NCI-H146 treated with DMSO at 0.1 percent for 48 hours (cell line): ENCODE data around the gene STRIP1.

Experiments
- DNase-seq: peaks from one replicate; lab custom pipeline; 2025; ENCODE audit not compliant: unreplicated experiment; lab: John Stamatoyannopoulos, UW

Gene STRIP1

DNA sequence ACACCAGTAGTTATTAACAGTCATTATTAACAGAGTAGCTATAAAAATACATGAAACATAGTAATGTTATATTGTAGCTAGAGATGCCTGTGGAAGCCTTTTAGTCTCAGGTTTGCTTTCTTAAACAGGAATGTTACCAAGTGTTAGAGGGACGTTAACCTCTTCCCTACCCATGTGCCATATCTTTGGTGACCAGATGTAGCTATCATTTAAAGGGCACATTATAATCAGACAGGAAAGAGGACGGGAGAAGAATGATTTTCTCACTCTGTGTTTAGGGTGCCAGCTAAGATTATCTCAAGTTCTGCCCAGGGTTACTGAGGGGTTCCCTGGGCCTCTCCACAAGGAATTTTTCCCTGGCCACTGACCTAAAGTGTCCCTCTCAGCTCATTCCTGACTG, 57.0 kb downstream of the STRIP1 start:
- DNase-seq: no peak

DNA sequence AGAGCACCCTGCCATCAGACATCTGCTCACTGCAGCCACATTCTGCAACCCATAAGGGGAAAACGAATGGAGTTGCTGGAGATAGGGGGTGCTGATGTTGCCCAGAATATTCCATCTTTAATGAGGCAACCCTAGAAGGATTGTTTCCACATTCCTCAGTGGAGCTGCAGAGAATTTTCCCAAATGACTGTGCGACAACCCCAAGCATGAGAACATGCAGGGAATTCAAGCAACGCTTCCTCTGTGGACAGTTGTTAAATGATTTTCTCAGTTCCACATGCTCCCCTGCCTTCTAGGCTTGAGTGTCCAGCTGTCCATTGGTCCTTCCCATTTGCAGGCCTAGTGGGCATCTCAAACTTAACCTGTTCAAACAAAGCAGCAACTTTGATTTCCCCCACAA, 57.4 kb downstream of the STRIP1 start:
- DNase-seq: no peak

DNA sequence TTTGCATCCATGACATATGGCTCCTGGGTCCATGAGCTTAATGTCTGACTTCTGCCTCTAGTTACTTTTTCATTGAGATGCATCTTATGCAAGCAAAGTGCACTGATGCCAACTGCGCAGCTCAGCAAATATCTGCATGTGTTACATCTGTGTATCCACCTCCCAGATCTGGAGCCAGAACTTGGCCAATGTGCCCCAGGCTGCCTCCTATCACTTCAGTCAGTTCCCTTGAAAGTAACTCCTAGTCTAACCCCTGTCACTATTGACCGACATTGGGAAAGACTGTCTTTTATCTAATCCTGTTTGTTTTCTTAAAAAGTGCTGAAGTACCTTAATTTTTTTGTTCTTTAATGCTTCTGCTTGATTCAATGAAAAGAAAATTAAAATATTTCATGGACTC, 58.6 kb downstream of the STRIP1 start:
- no peak for DNase-seq

DNA sequence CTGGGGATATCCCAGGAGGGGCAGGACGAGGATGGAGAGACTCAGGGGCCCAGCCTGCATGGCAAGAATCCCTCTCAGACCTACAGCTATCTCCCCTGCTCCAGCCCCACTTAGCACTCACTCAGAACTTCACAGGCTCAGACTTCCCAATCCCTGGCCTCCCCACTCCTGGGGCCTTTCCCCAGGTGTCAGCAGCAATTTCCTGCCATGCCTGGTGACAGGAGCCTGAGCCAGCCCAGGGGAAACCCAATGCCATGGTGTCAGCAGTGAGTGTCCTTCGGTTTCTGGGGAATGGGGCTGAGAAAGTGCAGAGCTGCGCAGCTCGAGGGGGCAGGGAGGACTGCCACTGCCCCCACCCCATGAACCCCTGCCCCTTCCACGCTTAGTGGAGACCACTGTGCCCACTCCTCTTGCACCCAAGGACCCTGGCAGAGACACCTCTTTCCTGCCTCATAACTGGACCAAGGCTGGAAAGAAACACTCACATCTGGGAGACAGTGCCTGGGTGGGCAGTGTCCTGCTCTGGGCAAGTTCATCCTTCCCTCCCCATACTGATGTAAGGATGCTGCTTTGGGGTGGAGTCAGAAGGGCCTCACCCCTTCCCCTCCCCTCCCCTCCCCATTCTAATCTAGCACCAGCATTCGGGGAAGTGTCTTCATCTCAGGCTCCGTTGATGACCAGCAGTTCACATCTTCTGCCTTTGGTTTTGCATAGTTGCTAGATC, 60.7 kb downstream of the STRIP1 start:
- DNase-seq: no peak

DNA sequence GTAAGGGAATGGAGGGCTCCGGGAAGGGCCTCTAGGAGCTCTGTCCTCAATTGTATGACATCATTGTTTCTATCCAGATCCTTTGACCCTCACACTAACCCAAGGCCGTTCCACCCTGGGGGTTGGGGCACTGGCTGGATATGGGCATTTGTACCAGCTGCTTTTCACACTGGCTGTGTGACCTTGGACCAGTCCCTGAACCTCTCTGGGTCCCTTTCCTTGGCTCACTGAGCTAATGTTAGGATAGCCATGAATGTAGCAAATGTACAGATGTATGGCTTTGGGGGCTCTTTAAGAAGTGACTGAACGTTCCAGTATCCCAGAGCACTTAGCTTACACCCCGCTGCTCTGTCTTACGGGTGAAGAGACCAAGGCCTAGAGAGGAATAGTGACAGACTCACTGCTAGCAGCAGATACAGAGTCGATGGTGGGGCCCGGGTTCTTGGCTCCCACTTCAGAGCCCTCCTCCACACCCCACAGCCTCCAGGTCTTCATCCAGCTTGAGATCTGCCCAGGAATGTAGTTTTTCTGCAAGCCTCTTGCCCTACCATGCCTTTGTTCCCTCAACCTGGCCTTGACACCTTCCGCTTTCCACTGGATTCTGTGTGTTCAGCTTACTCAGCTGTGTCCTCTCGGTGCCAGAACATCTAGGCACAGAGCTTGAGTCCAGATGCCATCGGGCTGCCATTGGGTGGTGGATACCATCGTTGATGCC, 63.2 kb downstream of the STRIP1 start:
- no peak for DNase-seq

DNA sequence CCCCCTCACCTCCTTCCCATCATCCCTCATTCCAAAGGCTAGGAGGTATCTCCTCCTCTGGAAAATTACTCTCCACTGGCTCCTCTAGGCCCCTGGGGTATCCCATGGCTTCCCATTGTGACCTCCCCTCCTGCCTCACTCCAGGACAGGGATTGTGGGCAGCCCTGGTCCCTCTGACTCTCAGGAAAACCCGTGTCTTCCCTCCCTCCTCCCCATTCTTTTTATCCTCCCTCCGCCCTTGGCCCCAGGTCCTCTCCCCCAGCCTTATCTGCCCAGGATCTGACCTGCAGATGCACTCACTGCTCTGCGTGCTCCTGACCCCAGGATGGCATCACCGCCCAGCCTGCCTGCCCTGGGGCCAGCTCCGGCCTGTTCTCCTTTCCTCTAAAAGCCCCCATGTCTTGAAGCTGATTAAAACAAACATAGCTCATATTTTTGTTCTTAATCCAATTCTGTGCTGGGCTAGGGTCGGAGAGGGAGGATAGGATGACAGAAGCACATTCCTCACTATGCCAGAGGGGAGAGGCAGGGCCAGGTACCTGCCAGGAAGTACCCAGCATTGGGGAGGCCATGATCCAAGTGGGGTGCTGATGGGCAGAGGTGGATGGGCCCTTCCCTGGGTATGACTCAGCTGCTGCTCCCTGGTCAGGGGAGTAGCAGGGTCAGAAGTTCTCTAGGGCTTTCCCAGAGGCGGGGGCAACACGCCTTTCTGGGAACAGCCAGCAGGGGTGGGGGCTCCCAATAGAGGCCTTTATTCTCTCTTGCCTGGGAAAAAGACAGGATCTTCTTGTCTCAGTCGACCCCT, 64.0 kb downstream of the STRIP1 start:
- no peak for DNase-seq

DNA sequence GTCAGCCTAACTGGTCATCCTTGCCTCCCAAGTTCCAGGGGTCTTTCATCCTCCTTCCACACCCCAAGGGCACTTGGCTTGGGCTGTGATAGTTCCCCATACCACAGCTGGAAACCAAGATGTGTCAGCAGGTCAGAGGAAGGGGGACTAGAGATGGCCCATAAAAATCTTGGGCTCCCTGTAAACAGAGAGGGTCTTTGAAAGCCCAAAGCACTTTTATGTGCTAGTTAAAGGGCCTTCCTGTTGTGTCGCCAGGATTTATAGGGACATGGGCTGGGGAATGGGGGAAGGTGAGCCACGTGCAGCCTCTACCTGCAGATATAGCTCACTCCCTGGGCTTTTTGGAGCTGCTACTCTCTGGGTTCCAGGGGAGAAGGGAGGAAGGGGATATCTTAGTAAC, 65.9 kb downstream of the STRIP1 start:
- no peak for DNase-seq

DNA sequence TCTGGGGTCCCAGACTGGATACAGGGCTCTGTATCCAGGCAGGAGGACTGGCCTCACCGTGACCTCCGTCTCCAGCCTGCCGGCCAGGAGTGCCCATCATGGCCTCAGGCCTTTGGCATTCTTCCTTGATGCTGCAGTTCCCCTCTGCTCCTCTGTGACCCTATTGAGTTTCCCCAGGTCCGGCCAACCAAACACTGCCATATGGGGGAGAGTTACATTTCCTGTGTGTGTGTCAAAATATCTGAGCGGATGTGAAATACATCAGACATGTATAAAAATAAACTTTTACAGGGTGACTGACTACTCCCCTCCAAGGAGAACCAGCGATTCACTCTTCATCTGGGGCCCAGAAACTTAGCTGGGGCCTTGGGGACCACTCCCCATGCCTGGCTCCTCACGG, 67.7 kb downstream of the STRIP1 start:
- no peak for DNase-seq
